GOT3 (cell line): ENCODE data around the gene COL25A1.
"Not testable (repeated sequence)": the region's sequence is repeated elsewhere in the genome, so short reads cannot be mapped to it uniquely, and the experiment has no call there.

ENCODE experiments used
- DNase-seq: peaks from one replicate; lab custom pipeline; 2025; ENCODE audit warnings: mixed read lengths; lab: John Stamatoyannopoulos, UW

The COL25A1 gene

GRCh38 chr4:109166586-109166985 is 135.9 kb downstream of the COL25A1 start:
- DNase-seq: no peak

GRCh38 chr4:109166126-109166525 is 136.3 kb downstream of the COL25A1 start:
- DNase-seq: no peak

- DNase-seq: no peak
Measured at GRCh38 chr4:109164011-109164410, 138.4 kb downstream of the COL25A1 start.

GRCh38 chr4:109163493-109163892 is 139.0 kb downstream of the COL25A1 start:
- DNase-seq: no peak

- DNase-seq: no peak
Measured at GRCh38 chr4:109162759-109163158, 139.7 kb downstream of the COL25A1 start.

- no peak for DNase-seq
Measured at GRCh38 chr4:109160494-109160893, 142.0 kb downstream of the COL25A1 start.

- DNase-seq: no peak
Measured at GRCh38 chr4:109157696-109158095, 144.8 kb downstream of the COL25A1 start.

GRCh38 chr4:109157205-109157604 is 145.3 kb downstream of the COL25A1 start:
- no peak for DNase-seq

GRCh38 chr4:109156356-109156755 is 146.1 kb downstream of the COL25A1 start:
- DNase-seq: no peak

GRCh38 chr4:109155682-109156283 is 146.7 kb downstream of the COL25A1 start:
- no peak for DNase-seq

- no peak for DNase-seq
Measured at GRCh38 chr4:109155084-109155483, 147.4 kb downstream of the COL25A1 start.

- no peak for DNase-seq
Measured at GRCh38 chr4:109154424-109154823, 148.0 kb downstream of the COL25A1 start.

GRCh38 chr4:109149836-109150235 is 152.6 kb downstream of the COL25A1 start:
- DNase-seq: no peak

GRCh38 chr4:109148577-109149075 is 153.8 kb downstream of the COL25A1 start:
- no peak for DNase-seq

GRCh38 chr4:109147135-109147534 is 155.3 kb downstream of the COL25A1 start:
- no peak for DNase-seq

- DNase-seq: no peak
Measured at GRCh38 chr4:109146499-109146898, 156.0 kb downstream of the COL25A1 start.

- DNase-seq: not testable (repeated sequence)
Measured at GRCh38 chr4:109138125-109138524, 164.3 kb downstream of the COL25A1 start.

- DNase-seq: no peak
Measured at GRCh38 chr4:109134921-109135320, 167.5 kb downstream of the COL25A1 start.

- DNase-seq: no peak
Measured at GRCh38 chr4:109134268-109134667, 168.2 kb downstream of the COL25A1 start.

GRCh38 chr4:109131559-109131958 is 170.9 kb downstream of the COL25A1 start:
- no peak for DNase-seq

GRCh38 chr4:109128589-109128988 is 173.9 kb downstream of the COL25A1 start:
- no peak for DNase-seq

- no peak for DNase-seq
Measured at GRCh38 chr4:109127866-109128265, 174.6 kb downstream of the COL25A1 start.

- no peak for DNase-seq
Measured at GRCh38 chr4:109126856-109127255, 175.6 kb downstream of the COL25A1 start.

GRCh38 chr4:109125084-109125483 is 177.4 kb downstream of the COL25A1 start:
- DNase-seq: no peak
